Mammary epithelial cell (primary cell): ENCODE results near the gene MILR1.

Experiments
- CTCF ChIP-seq, 2 donors: IDR thresholded peaks in 1 of 2; conservative IDR thresholded peaks in 1 of 2; 2 replicates each; pipeline ENCODE4 v1.5.1; 2011 to 2012; ENCODE audit warnings: inconsistent platforms in 2 of 2, low read length in 2 of 2, mild to moderate bottlenecking in 2 of 2, control low read depth in 1 of 2, low read depth in 1 of 2; ENCODE audit not compliant: insufficient read depth in 1 of 2; ENCODE audit errors: extremely low read depth in 1 of 2
- EZH2 ChIP-seq: IDR thresholded peaks from 2 replicates; pipeline ENCODE4 v1.6.1; 2012; ENCODE audit warnings: low read length, inconsistent platforms, borderline replicate concordance

- no peak for TF ChIP-seq CTCF (conservative IDR thresholded peaks at IDR 0.05 in 1 of 2, IDR thresholded peaks at IDR 0.05 in 1 of 2; ENCODE audit: extremely low read depth in 1 of 2, insufficient read depth in 1 of 2, low read depth in 1 of 2, low read length in 2 of 2)
- no peak for TF ChIP-seq EZH2
These were observed 9.0 kb upstream of the MILR1 start for GRCh38 chr17:64439956-64440355.
